Body of pancreas (tissue), 4 donors: ENCODE data around the gene GLUD1. TPM values are rescaled to one million over a fixed set of nuclear protein-coding genes. Genes with fewer than 3 reads are reported as not detected.
"Not testable (repeated sequence)": the region's sequence is repeated elsewhere in the genome, so short reads cannot be mapped to it uniquely, and the experiment has no call there.

Source experiments
- ATAC-seq: fragments of 150-250 bp; one replicate; pipeline ENCODE4 v1.9.1; 2016
- DNase-seq, 4 donors: peaks; one replicate each; pipeline ENCODE4 v3.0.0-alpha.2; 2019
- H3K27ac ChIP-seq, 4 donors: fragments of 200-600 bp; sonication (generic); 1 replicate in 3 of 4; 2 replicates in 1 of 4; pipeline versions ENCODE4 v1.5.1 to v1.6.1; 2016 to 2019; ENCODE audit warnings: mild to moderate bottlenecking in 1 of 4, mixed read lengths in 1 of 4, moderate library complexity in 1 of 4
- H3K27me3 ChIP-seq, 2 donors: fragments of 200-600 bp; sonication (generic); one replicate each; pipeline ENCODE4 v1.6.0; 2016; ENCODE audit warnings: mild to moderate bottlenecking in 1 of 2
- H3K36me3 ChIP-seq, 2 donors: fragments of 200-600 bp; sonication (generic); replicated peaks in 1 of 2; 2 replicates each; pipeline ENCODE4 v1.5.1; 2016; ENCODE audit warnings: low read depth in 2 of 2; ENCODE audit not compliant: insufficient read depth in 1 of 2
- H3K4me1 ChIP-seq: fragments of 200-600 bp; sonication (generic); one replicate; pipeline ENCODE4 v1.6.0; 2016
- H3K4me3 ChIP-seq, 2 donors: fragments of 200-600 bp; sonication (generic); 1 replicate in 1 of 2; 2 replicates in 1 of 2; pipeline ENCODE4 v1.5.1; 2016 to 2019
- H3K9me3 ChIP-seq, 3 donors: fragments of 200-600 bp; sonication (generic); 1 replicate in 2 of 3; 2 replicates in 1 of 3; pipeline ENCODE4 v1.5.1; 2016
- CTCF ChIP-seq, 7 experiments: fragments of 450-650 bp in 4 of 7; fragments of 200-600 bp in 3 of 7; sonication (generic) in 3 of 7; IDR thresholded peaks; one replicate each; pipeline ENCODE4 v1.5.1; 2016 to 2019; ENCODE audit warnings: antibody characterized with exemption in 7 of 7
- POLR2A ChIP-seq, 3 donors: fragments of 450-650 bp; IDR thresholded peaks; one replicate each; pipeline ENCODE4 v1.6.1; 2016; ENCODE audit warnings: antibody characterized with exemption in 3 of 3, mild to moderate bottlenecking in 2 of 3
- WGBS, 2 donors: methylation state at CpG; one replicate each; pipeline ENCODE4 v1.1.5; 2017; 5-methylcytosine and 5-hydroxymethylcytosine counted together
- intact Hi-C: fragments of 100-400 bp; cut with DNase I; formaldehyde crosslinking; loops from one replicate; pipeline ENCODE4 v1.15.1; 2023
- total RNA-seq, 2 donors: library from RNA; depleted of rRNA; stranded (reverse); fragments of >200 nt; gene quantifications; one replicate each; pipeline ENCODE4 v1.1.0, GENCODE V29; 2016

The GLUD1 gene
- total RNA-seq, 2 donors from 2014 or later: 72.1 to 74.5 TPM

DNA sequence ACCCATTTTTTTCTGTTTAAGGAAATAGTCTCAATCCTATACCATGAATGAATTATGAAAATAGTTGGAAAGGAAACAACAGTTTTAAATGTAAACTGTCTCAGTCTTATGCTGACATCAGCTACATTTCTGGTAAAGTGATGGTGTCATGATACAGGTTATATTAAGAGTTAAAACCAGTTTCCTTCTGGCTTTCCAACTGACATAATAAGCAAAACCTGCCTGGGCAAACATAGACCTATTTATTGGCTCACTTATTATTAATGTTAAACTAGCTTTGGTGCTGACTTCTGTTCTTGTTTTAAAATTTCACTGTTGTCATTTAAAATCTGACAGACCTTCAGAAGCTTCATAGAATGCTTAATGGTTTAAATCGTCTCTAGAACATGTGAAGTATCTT lies 24.4 kb upstream of the GLUD1 start:
- H3K36me3 ChIP-seq, H3K9me3 ChIP-seq, intact Hi-C loops, H3K4me1 ChIP-seq, ATAC-seq, H3K27me3 ChIP-seq, H3K4me3 ChIP-seq, DNase-seq, H3K27ac ChIP-seq: not testable (repeated sequence)
- WGBS, 2 donors: 50% methylated on average over 1 of the region's 1 CpG; no CpG with 5 or more reads in 1 of the 2 donors

DNA sequence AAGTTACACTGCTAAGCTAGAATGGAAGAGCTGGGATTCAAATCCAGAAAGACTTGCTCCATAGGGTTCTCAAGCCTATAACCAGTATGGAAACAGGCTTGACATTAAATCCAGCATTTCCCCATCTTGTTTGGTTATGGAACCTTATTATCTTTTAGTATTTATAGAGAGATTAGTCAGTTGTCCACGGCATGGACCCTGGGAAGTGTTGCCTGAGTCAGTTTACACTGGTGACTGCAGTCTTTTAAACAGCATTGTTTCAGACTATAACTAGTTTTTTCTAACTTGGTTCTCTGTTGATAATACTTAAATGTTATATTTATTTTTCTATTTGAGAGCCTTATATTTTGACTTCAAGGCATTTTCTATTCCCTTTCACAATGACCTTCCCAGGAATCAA lies 23.5 kb upstream of the GLUD1 start:
- DNase-seq, H3K4me3 ChIP-seq, H3K27ac ChIP-seq, H3K27me3 ChIP-seq, ATAC-seq, H3K9me3 ChIP-seq, intact Hi-C loops, H3K36me3 ChIP-seq, H3K4me1 ChIP-seq: not testable (repeated sequence)
- whole genome bisulfite sequencing, 2 donors: 11 to 33% methylated on average over 1 of the region's 1 CpG

- Histone ChIP-seq H3K9me3 (no peaks in the 10 kb centered on the region), H3K36me3 (peaks cover 0 to 1% of the 10 kb centered on the region in 2 donors), H3K4me1 (no peaks in the 10 kb centered on the region), H3K4me3 (no peak overlapping the region), H3K27ac (no peak overlapping the region), H3K27me3 (no peaks in the 10 kb centered on the region)
- intact Hi-C loops: no loop called here
- no peak for TF ChIP-seq CTCF (IDR thresholded peaks at IDR 0.05)
- no peak for TF ChIP-seq POLR2A (IDR thresholded peaks at IDR 0.05)
- ATAC-seq (no peak), DNase-seq (no peak)
- WGBS, 2 donors: 83 to 88% methylated on average over 7 of the region's 7 CpGs
Observed at GRCh38 chr10:87105446-87106124, 10.9 kb upstream of the GLUD1 start.

DNA sequence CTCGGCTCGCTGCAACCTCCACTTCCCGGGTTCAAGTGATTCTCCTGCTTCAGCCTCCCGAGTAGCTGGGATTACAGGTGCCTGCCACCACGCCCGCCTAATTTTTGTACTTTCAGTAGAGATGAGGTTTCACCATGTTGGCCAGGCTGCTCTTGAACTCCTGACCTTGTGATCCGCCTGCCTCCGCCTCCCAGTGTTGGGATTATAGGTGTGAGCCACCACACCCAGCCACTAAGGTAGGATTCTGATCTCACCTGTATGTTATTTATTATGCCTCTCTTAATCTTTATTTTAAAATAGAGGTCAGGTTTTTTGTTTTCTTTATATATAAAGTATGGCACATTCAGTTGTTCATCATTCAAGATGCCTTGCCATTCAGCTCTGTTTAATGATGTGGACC lies 10.1 kb upstream of the GLUD1 start:
- H3K27ac ChIP-seq, ATAC-seq, H3K27me3 ChIP-seq, DNase-seq, H3K9me3 ChIP-seq, H3K4me3 ChIP-seq, H3K4me1 ChIP-seq, intact Hi-C loops, H3K36me3 ChIP-seq: not testable (repeated sequence)
- 89 to 90% methylated on average over 8 of the region's 8 CpGs for WGBS, 2 donors

- H3K4me3 ChIP-seq: no peak overlapping the region
- no peak for DNase-seq
- intact Hi-C loops: no loop called here
- no peaks in the 10 kb centered on the region for H3K27me3 ChIP-seq
- WGBS, 2 donors: 85 to 88% methylated on average over 2 of the region's 2 CpGs
- ATAC-seq: no peak
- H3K27ac ChIP-seq: no peak overlapping the region
- peaks cover 1 to 5% of the 10 kb centered on the region in 2 donors for H3K36me3 ChIP-seq
- TF ChIP-seq POLR2A (IDR thresholded peaks at IDR 0.05) (no peak), CTCF (IDR thresholded peaks at IDR 0.05) (no peak)
- peaks cover 3% of the 10 kb centered on the region for H3K4me1 ChIP-seq
- H3K9me3 ChIP-seq: no peaks in the 10 kb centered on the region
Observed at GRCh38 chr10:87101996-87102395, 7.4 kb upstream of the GLUD1 start.

DNA sequence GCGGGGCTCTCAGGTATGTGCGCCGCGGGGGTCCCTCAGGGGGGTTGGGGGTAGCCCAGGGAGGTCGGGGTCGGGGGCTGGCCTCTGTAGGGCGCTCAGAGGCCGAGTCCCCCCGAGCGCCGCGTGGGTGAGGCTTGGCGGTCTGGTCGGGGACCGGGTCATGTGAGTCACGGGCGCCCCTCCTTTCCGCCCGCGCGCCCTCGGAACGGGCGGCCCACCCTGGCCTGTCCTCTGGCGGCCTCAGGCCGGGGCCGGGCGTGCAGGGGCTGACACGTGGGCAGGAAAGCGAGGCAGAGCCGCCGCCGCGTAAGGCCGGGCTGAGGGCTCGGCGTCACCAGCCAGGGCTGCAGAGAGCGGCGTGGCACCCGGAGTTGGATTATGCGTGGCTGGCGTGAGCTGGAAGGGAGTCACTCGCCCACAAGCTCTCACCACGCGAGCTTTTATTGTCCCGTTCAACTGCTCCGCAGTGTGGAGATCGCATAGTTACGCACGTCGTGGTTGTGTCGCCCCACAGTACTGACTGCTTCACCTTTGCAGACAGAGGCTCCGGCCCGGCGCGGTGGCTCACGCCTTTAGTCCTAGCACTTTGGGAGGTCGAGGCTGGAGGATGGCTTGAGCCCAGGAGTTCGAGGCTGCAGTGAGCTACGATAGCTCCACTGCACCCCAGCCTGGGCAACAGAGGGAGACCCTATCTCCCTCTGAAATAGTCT lies 748 bp upstream of the GLUD1 start:
- ATAC-seq: peak; percentile 47
- peak overlapping the region; percentile 93 to 99 (median 96) for H3K27ac ChIP-seq
- H3K4me1 ChIP-seq: peaks cover 26% of the 10 kb centered on the region
- WGBS, 2 donors: 0 to 3% methylated on average over 3 to 47 of the region's 60 CpGs
- DNase-seq: peak; percentile 78 to 84 (median 80)
- no peaks in the 10 kb centered on the region for H3K9me3 ChIP-seq
- intact Hi-C loops: no loop called here
- H3K27me3 ChIP-seq: no peaks in the 10 kb centered on the region
- peaks cover 0 to 5% of the 10 kb centered on the region in 2 donors for H3K36me3 ChIP-seq
- TF ChIP-seq CTCF (IDR thresholded peaks at IDR 0.05) (peak in 3 of 7 experiments; percentile 4 to 18 (median 7)), POLR2A (IDR thresholded peaks at IDR 0.05) (peak; percentile 62 to 79 (median 70))
- H3K4me3 ChIP-seq: peak overlapping the region; percentile 64 to 86
